Astrocyte of the spinal cord (primary cell): ENCODE results near the gene CDCA4.

ENCODE experiments used
- DNase-seq: peaks from one replicate; pipeline ENCODE4 v3.0.0; 2011; ENCODE audit warnings: low read depth, low spot score
- H3K4me3 ChIP-seq: 2 replicates; pipeline ENCODE4 v1.5.1; 2011; ENCODE audit warnings: low read depth, mild to moderate bottlenecking, low read length, moderate library complexity
- CTCF ChIP-seq: IDR thresholded peaks from 2 replicates; pipeline ENCODE4 v1.5.1; 2012; ENCODE audit warnings: low read depth, mild to moderate bottlenecking, low read length, inconsistent platforms
- in situ Hi-C: cut with HindIII; loops from 2 replicates; pipeline ENCODE4 v1.10.0; 2017; ENCODE audit warnings: low sequenced_read_pairs

The CDCA4 gene

GRCh38 chr14:104978746-104979691 is 41.9 kb downstream of the CDCA4 start:
- TF ChIP-seq CTCF: no peak
- DNase-seq: no peak
- in situ Hi-C loops: no loop called here
- H3K4me3 ChIP-seq: peak overlapping the region; percentile 41

GRCh38 chr14:104977681-104978653 is 42.9 kb downstream of the CDCA4 start, which contains the start of gene AHNAK2:
AHNAK2 (minus strand) TSS chr14:104978374; CDS start chr14:104978237, 137 bp downstream.
- DNase-seq: peak; percentile 71
- in situ Hi-C loops: no loop called here
- TF ChIP-seq CTCF: no peak
- peak within 1 kb of the TSS; percentile 44 for H3K4me3 ChIP-seq

GRCh38 chr14:104977008-104977680 is 43.7 kb downstream of the CDCA4 start:
- no peak for TF ChIP-seq CTCF
- no peak for DNase-seq
- in situ Hi-C loops: no loop called here
- H3K4me3 ChIP-seq: peak overlapping the region; percentile 44

- no peak overlapping the region for H3K4me3 ChIP-seq
- in situ Hi-C loops: no loop called here
- TF ChIP-seq CTCF: peak; percentile 92
- DNase-seq: peak; percentile 71
Measured at GRCh38 chr14:104976198-104977007, 44.5 kb downstream of the CDCA4 start.

GRCh38 chr14:104975481-104976197 is 45.2 kb downstream of the CDCA4 start:
- no peak for TF ChIP-seq CTCF
- no peak overlapping the region for H3K4me3 ChIP-seq
- DNase-seq: no peak
- in situ Hi-C loops: no loop called here
